H9 (cell line): ENCODE measurements around the gene TP73. TPM values are rescaled to one million over a fixed set of nuclear protein-coding genes. Genes with fewer than 3 reads are reported as not detected.

Experiments
- DNase-seq: peaks from one replicate; pipeline ENCODE4 v3.0.0-alpha.2; 2017
- H2AFZ ChIP-seq: one replicate; pipeline ENCODE4 v1.6.1; 2013; ENCODE audit warnings: mild to moderate bottlenecking, low read length, control low read depth, moderate library complexity
- H2AK5ac ChIP-seq: 2 replicates; pipeline ENCODE4 v1.6.1; 2013; ENCODE audit warnings: low read length, control low read depth, mixed read lengths; ENCODE audit not compliant: insufficient read length
- H2BK120ac ChIP-seq: one replicate; pipeline ENCODE4 v1.6.1; 2013; ENCODE audit warnings: low read depth, mild to moderate bottlenecking, low read length, control low read depth, inconsistent platforms; ENCODE audit not compliant: poor library complexity, severe bottlenecking
- H2BK12ac ChIP-seq: 2 replicates; pipeline ENCODE4 v1.6.1; 2013; ENCODE audit warnings: low read length, control low read depth, mixed read lengths, low read depth; ENCODE audit not compliant: insufficient read length
- H2BK15ac ChIP-seq: 2 replicates; pipeline ENCODE4 v1.6.1; 2013; ENCODE audit warnings: low read depth, low read length, control low read depth
- H2BK20ac ChIP-seq: one replicate; pipeline ENCODE4 v1.6.1; 2013; ENCODE audit warnings: low read depth, mild to moderate bottlenecking, low read length, control low read depth, inconsistent platforms; ENCODE audit not compliant: poor library complexity, severe bottlenecking
- H2BK5ac ChIP-seq: 2 replicates; pipeline ENCODE4 v1.6.1; 2013; ENCODE audit warnings: low read length, control low read depth, mixed read lengths; ENCODE audit not compliant: insufficient read length
- H3K14ac ChIP-seq: 2 replicates; pipeline ENCODE4 v1.6.1; 2013; ENCODE audit warnings: low read length, control low read depth; ENCODE audit not compliant: insufficient read depth
- H3K18ac ChIP-seq: 2 replicates; pipeline ENCODE4 v1.6.1; 2013; ENCODE audit warnings: low read depth, mild to moderate bottlenecking, mixed read lengths, low read length, control low read depth; ENCODE audit not compliant: insufficient read length
- H3K23ac ChIP-seq: 2 replicates; pipeline ENCODE4 v1.6.1; 2013; ENCODE audit warnings: low read length, control low read depth, mixed read lengths, low read depth; ENCODE audit not compliant: insufficient read length
- H3K23me2 ChIP-seq: 2 replicates; pipeline ENCODE4 v1.6.1; 2013; ENCODE audit warnings: low read depth, mild to moderate bottlenecking, mixed read lengths, low read length, control low read depth; ENCODE audit not compliant: insufficient read length, poor library complexity, severe bottlenecking
- H3K27ac ChIP-seq: 2 replicates; pipeline ENCODE4 v1.5.1; 2013; ENCODE audit warnings: low read length, control low read depth, mixed read lengths, low read depth; ENCODE audit not compliant: insufficient read length
- H3K27me3 ChIP-seq: 2 replicates; pipeline ENCODE4 v1.6.1; 2013; ENCODE audit warnings: low read length, control low read depth, inconsistent platforms; ENCODE audit not compliant: insufficient read depth
- H3K4ac ChIP-seq: 2 replicates; pipeline ENCODE4 v1.6.1; 2013; ENCODE audit warnings: low read depth, mild to moderate bottlenecking, control low read depth, inconsistent platforms, low read length, moderate library complexity
- H3K4me1 ChIP-seq: 2 replicates; pipeline ENCODE4 v1.6.1; 2013; ENCODE audit warnings: low read length, control low read depth, inconsistent platforms; ENCODE audit not compliant: insufficient read depth
- H3K4me2 ChIP-seq: 2 replicates; pipeline ENCODE4 v1.6.1; 2013; ENCODE audit warnings: low read length, control low read depth, mixed read lengths; ENCODE audit not compliant: insufficient read length, insufficient read depth
- H3K56ac ChIP-seq: 2 replicates; pipeline ENCODE4 v1.6.1; 2013; ENCODE audit warnings: low read depth, mild to moderate bottlenecking, mixed read lengths, low read length, control low read depth; ENCODE audit not compliant: insufficient read length
- H3K79me1 ChIP-seq: 2 replicates; pipeline ENCODE4 v1.6.1; 2013; ENCODE audit warnings: low read depth, mild to moderate bottlenecking, moderate library complexity, low read length, control low read depth, inconsistent platforms; ENCODE audit not compliant: insufficient read depth, poor library complexity, severe bottlenecking
- H3K79me2 ChIP-seq: 2 replicates; pipeline ENCODE4 v1.6.1; 2013; ENCODE audit warnings: low read length, control low read depth, inconsistent platforms; ENCODE audit not compliant: insufficient read depth
- H3K9ac ChIP-seq: 2 replicates; pipeline ENCODE4 v1.6.1; 2013; ENCODE audit warnings: low read length, control low read depth, mixed read lengths; ENCODE audit not compliant: insufficient read length; ENCODE audit errors: extremely low read depth
- H3K9me3 ChIP-seq: one replicate; pipeline ENCODE4 v1.6.1; 2013; ENCODE audit warnings: low read depth, low read length, inconsistent platforms; ENCODE audit not compliant: control insufficient read depth
- H3T11ph ChIP-seq: one replicate; pipeline ENCODE4 v1.6.1; 2013; ENCODE audit warnings: mild to moderate bottlenecking, low read length, control low read depth, inconsistent platforms
- H4K20me1 ChIP-seq: one replicate; pipeline ENCODE4 v1.6.1; 2013; ENCODE audit not compliant: control insufficient read depth, insufficient read length, insufficient read depth
- H4K5ac ChIP-seq: 2 replicates; pipeline ENCODE4 v1.6.1; 2013; ENCODE audit warnings: low read depth, mild to moderate bottlenecking, mixed read lengths, low read length, control low read depth; ENCODE audit not compliant: insufficient read length
- H4K8ac ChIP-seq: replicated peaks from 2 replicates; pipeline ENCODE4 v1.6.1; 2013; ENCODE audit warnings: low read length, control low read depth, mixed read lengths, low read depth; ENCODE audit not compliant: insufficient read length
- H4K91ac ChIP-seq: 2 replicates; pipeline ENCODE4 v1.6.1; 2013; ENCODE audit warnings: low read depth, mild to moderate bottlenecking, moderate library complexity, mixed read lengths, low read length, control low read depth; ENCODE audit not compliant: insufficient read length
- H3K27ac Mint-ChIP-seq, 3 experiments: 2 replicates in 2 of 3; 3 replicates in 1 of 3; pipeline ENCODE4 v1.8.0; 2020 to 2021; ENCODE audit warnings: mixed read lengths in 3 of 3, mild to moderate bottlenecking in 1 of 3, moderate library complexity in 1 of 3
- H3K27me3 Mint-ChIP-seq: 2 replicates; pipeline ENCODE4 v1.8.0; 2021; ENCODE audit warnings: low read depth, mild to moderate bottlenecking, moderate library complexity, mixed read lengths
- H3K36me3 Mint-ChIP-seq, 3 experiments: 2 replicates in 2 of 3; 3 replicates in 1 of 3; pipeline ENCODE4 v1.8.0; 2020 to 2021; ENCODE audit warnings: low read depth in 3 of 3, mixed read lengths in 3 of 3; ENCODE audit not compliant: insufficient read depth in 1 of 3
- H3K4me1 Mint-ChIP-seq, 2 experiments: 2 replicates each; pipeline ENCODE4 v1.8.0; 2020; ENCODE audit warnings: mixed read lengths in 2 of 2
- H3K4me3 Mint-ChIP-seq, 2 experiments: 2 replicates in 1 of 2; 3 replicates in 1 of 2; pipeline ENCODE4 v1.8.0; 2020 to 2021; ENCODE audit warnings: mild to moderate bottlenecking in 2 of 2, mixed read lengths in 2 of 2, moderate library complexity in 1 of 2
- H3K9me3 Mint-ChIP-seq, 2 experiments: 2 replicates in 1 of 2; 3 replicates in 1 of 2; pipeline ENCODE4 v1.8.0; 2020; ENCODE audit warnings: mild to moderate bottlenecking in 2 of 2, mixed read lengths in 2 of 2, moderate library complexity in 1 of 2
- CTCF ChIP-seq: fragments of 200-600 bp; sonication (generic); conservative IDR thresholded peaks from 3 replicates; pipeline ENCODE4 v1.8.0; 2021; ENCODE audit warnings: antibody characterized with exemption, mild to moderate bottlenecking
- WGBS: extraction: QIAGEN DNeasy Blood & Tissue Kit; methylation state at CpG from one replicate; pipeline ENCODE4 v1.1.7; 2013; ENCODE audit warnings: missing lambda C conversion rate, low lambda C conversion rate, mixed read lengths; ENCODE audit not compliant: insufficient read length; ENCODE audit errors: extremely low coverage; 5-methylcytosine and 5-hydroxymethylcytosine counted together
- total RNA-seq: library from RNA; stranded (reverse); gene quantifications from 2 replicates; pipeline ENCODE4 v1.2.1, GENCODE V29; 2021

TP73 gene
- total RNA-seq, 1 experiment from 2014 or later: 4.7 TPM

GRCh38 chr1:3768811-3769390 lies 116.6 kb downstream of the TP73 start:
- Histone ChIP-seq H3K27me3 (no peaks in the 10 kb centered on the region), H2BK15ac (no peak overlapping the region), H3K14ac (no peak overlapping the region), H3K4me1 (no peaks in the 10 kb centered on the region; the same call in 1 of the 2 replicates), H2BK120ac (no peak overlapping the region), H2BK12ac (no peak overlapping the region), H4K20me1 (no peaks in the 10 kb centered on the region), H3K23ac (no peak overlapping the region), H3K18ac (no peak overlapping the region), H3K9me3 (no peaks in the 10 kb centered on the region), H3T11ph (no peak overlapping the region), H3K4ac (no peak overlapping the region), H3K23me2 (peaks cover 11% of the 10 kb centered on the region), H2AFZ (no peak overlapping the region), H3K27ac (no peak overlapping the region), H3K4me2 (no peak overlapping the region), H3K79me1 (no peaks in the 10 kb centered on the region), H2BK20ac (no peak overlapping the region), H4K91ac (no peak overlapping the region), H3K9ac (no peak overlapping the region), H3K56ac (no peak overlapping the region), H2BK5ac (no peak overlapping the region), H3K79me2 (no peaks in the 10 kb centered on the region), H4K8ac (no peak overlapping the region), H4K5ac (no peak overlapping the region), H2AK5ac (no peak overlapping the region)
- Mint-ChIP-seq H3K27ac (peak overlapping the region in 1 of 3 experiments; percentile 27; a peak in 1 of 7 replicates), H3K36me3 (peaks cover 2 to 24% (median 11%) of the 10 kb centered on the region in 3 experiments; a peak in 6 of 7 replicates), H3K4me3 (no peak overlapping the region), H3K9me3 (peaks cover 16 to 35% of the 10 kb centered on the region in 2 experiments), H3K4me1 (peaks cover 9 to 17% of the 10 kb centered on the region in 2 experiments; a peak in 3 of 4 replicates), H3K27me3 (peaks cover 47% of the 10 kb centered on the region)
- WGBS: no CpG with 5 or more reads among the region's 22 CpGs
- no peak for DNase-seq
- TF ChIP-seq CTCF: no peak
